ENCODE measurements around the gene PCDHGA7. TPM values are rescaled to one million over a fixed set of nuclear protein-coding genes. Genes with fewer than 3 reads are reported as not detected.
"Not testable (repeated sequence)": the region's sequence is repeated elsewhere in the genome, so short reads cannot be mapped to it uniquely, and the experiment has no call there.

Gene PCDHGA7
- total RNA-seq, 4 donors from 2014 or later: 5.1 to 9.8 (median 7.8) TPM

DNA sequence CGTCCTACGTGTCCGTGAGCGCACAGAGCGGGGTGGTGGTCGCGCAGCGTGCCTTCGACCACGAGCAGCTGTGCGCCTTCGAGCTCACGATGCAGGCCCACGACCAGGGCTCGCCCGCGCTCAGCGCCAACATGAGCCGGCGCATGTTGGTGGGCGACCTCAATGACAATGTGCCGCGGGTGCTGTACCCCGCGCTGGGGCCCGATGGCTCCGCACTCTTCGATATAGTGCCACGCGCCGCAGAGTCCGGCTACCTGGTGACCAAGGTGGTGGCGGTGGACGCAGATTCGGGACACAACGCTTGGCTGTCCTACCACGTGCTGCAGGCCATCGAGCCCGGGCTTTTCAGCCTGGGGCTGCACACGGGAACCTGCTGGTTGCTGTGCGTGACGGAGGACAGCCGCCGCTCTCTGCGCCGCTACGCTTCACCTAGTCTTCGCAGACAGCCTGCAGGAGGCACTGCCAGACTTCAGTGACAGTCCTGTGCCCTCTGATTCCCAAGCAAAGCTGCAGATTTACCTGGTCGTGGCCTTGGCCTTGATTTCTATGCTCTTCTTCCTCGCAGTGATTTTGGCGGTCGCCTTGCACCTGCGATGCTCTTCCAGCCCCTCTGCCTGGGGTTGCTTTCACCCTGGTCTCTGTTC is 45.4 kb downstream of the PCDHGA7 start:
- 47 to 52% methylated on average over 26 to 31 of the region's 53 CpGs for WGBS, 2 donors
- intact Hi-C loops (cut with DNase I): no loop called here

DNA sequence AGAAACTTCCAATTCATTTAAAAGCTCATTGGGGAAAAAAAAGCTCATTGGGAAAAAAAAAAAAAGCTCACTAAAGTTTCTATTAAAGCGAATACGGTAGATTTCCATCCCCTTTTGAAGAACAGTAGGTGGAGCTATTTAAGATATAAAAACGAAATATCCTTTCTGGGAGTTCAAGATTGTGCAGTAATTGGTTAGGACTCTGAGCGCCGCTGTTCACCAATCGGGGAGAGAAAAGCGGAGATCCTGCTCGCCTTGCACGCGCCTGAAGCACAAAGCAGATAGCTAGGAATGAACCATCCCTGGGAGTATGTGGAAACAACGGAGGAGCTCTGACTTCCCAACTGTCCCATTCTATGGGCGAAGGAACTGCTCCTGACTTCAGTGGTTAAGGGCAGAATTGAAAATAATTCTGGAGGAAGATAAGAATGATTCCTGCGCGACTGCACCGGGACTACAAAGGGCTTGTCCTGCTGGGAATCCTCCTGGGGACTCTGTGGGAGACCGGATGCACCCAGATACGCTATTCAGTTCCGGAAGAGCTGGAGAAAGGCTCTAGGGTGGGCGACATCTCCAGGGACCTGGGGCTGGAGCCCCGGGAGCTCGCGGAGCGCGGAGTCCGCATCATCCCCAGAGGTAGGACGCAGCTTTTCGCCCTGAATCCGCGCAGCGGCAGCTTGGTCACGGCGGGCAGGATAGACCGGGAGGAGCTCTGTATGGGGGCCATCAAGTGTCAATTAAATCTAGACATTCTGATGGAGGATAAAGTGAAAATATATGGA is 48.0 kb downstream of the PCDHGA7 start, which contains the start of gene PCDHGA12:
Gene PCDHGA12, plus strand, starts transcription at position 176 of the 782 bp plus-strand sequence. Its CDS starts 253 bp downstream, at position 429.
- no peaks in the 10 kb centered on the region for H3K4me1 ChIP-seq
- H3K27ac ChIP-seq: no peak within 1 kb of the TSS
- no peak within 1 kb of the TSS for H3K4me3 ChIP-seq (replicated peaks in 1 of 3)
- DNase-seq: peak; percentile 59 to 61
- no peaks in the 10 kb centered on the region for H3K27me3 ChIP-seq
- H3K9me3 ChIP-seq: no peaks in the 10 kb centered on the region
- TF ChIP-seq, protein P1, sequence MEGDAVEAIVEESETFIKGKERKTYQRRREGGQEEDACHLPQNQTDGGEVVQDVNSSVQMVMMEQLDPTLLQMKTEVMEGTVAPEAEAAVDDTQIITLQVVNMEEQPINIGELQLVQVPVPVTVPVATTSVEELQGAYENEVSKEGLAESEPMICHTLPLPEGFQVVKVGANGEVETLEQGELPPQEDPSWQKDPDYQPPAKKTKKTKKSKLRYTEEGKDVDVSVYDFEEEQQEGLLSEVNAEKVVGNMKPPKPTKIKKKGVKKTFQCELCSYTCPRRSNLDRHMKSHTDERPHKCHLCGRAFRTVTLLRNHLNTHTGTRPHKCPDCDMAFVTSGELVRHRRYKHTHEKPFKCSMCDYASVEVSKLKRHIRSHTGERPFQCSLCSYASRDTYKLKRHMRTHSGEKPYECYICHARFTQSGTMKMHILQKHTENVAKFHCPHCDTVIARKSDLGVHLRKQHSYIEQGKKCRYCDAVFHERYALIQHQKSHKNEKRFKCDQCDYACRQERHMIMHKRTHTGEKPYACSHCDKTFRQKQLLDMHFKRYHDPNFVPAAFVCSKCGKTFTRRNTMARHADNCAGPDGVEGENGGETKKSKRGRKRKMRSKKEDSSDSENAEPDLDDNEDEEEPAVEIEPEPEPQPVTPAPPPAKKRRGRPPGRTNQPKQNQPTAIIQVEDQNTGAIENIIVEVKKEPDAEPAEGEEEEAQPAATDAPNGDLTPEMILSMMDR (IDR thresholded peaks at IDR 0.05): peak in 4 of 6 experiments; percentile 26 to 59 (median 43)
- no peak for TF ChIP-seq POLR2A (IDR thresholded peaks at IDR 0.05)
- H3K36me3 ChIP-seq: no peaks in the 10 kb centered on the region
- WGBS, 2 donors: 14 to 15% methylated on average over 33 of the region's 33 CpGs
- intact Hi-C loops (cut with DNase I): no loop called here

More for the DNA sequence above, 45.4 kb downstream of the PCDHGA7 start:
- H3K9me3 ChIP-seq: no peaks in the 10 kb centered on the region
- H3K4me1 ChIP-seq: no peaks in the 10 kb centered on the region
- H3K27me3 ChIP-seq: no peaks in the 10 kb centered on the region
- no peak overlapping the region for H3K27ac ChIP-seq
- TF ChIP-seq, protein P1 (IDR thresholded peaks at IDR 0.05): no peak
- no peak for TF ChIP-seq POLR2A (IDR thresholded peaks at IDR 0.05)
- H3K36me3 ChIP-seq: no peaks in the 10 kb centered on the region
- no peak for DNase-seq
- no peak overlapping the region for H3K4me3 ChIP-seq (replicated peaks in 1 of 3)

DNA sequence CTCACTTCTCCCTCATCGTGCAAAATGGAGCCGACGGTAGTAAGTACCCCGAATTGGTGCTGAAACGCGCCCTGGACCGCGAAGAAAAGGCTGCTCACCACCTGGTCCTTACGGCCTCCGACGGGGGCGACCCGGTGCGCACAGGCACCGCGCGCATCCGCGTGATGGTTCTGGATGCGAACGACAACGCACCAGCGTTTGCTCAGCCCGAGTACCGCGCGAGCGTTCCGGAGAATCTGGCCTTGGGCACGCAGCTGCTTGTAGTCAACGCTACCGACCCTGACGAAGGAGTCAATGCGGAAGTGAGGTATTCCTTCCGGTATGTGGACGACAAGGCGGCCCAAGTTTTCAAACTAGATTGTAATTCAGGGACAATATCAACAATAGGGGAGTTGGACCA is 48.7 kb downstream of the PCDHGA7 start:
- no peak for DNase-seq
- intact Hi-C loops (cut with DNase I): no loop called here
- no peaks in the 10 kb centered on the region for H3K4me1 ChIP-seq
- no peaks in the 10 kb centered on the region for H3K36me3 ChIP-seq
- TF ChIP-seq, protein P1 (IDR thresholded peaks at IDR 0.05): no peak
- TF ChIP-seq POLR2A (IDR thresholded peaks at IDR 0.05): no peak
- no peaks in the 10 kb centered on the region for H3K27me3 ChIP-seq
- no peaks in the 10 kb centered on the region for H3K9me3 ChIP-seq
- 14 to 16% methylated on average over 36 to 37 of the region's 37 CpGs for WGBS, 2 donors
- H3K27ac ChIP-seq: no peak overlapping the region
- no peak overlapping the region for H3K4me3 ChIP-seq (replicated peaks in 1 of 3)

DNA sequence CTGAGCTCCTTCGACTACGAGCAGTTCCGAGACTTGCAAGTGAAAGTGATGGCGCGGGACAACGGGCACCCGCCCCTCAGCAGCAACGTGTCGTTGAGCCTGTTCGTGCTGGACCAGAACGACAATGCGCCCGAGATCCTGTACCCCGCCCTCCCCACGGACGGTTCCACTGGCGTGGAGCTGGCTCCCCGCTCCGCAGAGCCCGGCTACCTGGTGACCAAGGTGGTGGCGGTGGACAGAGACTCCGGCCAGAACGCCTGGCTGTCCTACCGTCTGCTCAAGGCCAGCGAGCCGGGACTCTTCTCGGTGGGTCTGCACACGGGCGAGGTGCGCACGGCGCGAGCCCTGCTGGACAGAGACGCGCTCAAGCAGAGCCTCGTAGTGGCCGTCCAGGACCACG is 49.8 kb downstream of the PCDHGA7 start:
- H3K4me1 ChIP-seq; H3K27ac ChIP-seq; H3K9me3 ChIP-seq; H3K36me3 ChIP-seq; H3K27me3 ChIP-seq; DNase-seq; H3K4me3 ChIP-seq (replicated peaks in 1 of 3); intact Hi-C loops (cut with DNase I): not testable (repeated sequence)
- 23 to 25% methylated on average over 6 to 28 of the region's 38 CpGs for WGBS, 2 donors

DNA sequence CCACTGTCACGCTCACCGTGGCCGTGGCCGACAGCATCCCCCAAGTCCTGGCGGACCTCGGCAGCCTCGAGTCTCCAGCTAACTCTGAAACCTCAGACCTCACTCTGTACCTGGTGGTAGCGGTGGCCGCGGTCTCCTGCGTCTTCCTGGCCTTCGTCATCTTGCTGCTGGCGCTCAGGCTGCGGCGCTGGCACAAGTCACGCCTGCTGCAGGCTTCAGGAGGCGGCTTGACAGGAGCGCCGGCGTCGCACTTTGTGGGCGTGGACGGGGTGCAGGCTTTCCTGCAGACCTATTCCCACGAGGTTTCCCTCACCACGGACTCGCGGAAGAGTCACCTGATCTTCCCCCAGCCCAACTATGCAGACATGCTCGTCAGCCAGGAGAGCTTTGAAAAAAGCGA is 50.2 kb downstream of the PCDHGA7 start:
- DNase-seq; H3K27ac ChIP-seq; H3K4me3 ChIP-seq (replicated peaks in 1 of 3); H3K9me3 ChIP-seq; H3K36me3 ChIP-seq; H3K27me3 ChIP-seq; intact Hi-C loops (cut with DNase I); H3K4me1 ChIP-seq: not testable (repeated sequence)
- WGBS, 2 donors: 26% methylated on average over 8 to 12 of the region's 29 CpGs

DNA sequence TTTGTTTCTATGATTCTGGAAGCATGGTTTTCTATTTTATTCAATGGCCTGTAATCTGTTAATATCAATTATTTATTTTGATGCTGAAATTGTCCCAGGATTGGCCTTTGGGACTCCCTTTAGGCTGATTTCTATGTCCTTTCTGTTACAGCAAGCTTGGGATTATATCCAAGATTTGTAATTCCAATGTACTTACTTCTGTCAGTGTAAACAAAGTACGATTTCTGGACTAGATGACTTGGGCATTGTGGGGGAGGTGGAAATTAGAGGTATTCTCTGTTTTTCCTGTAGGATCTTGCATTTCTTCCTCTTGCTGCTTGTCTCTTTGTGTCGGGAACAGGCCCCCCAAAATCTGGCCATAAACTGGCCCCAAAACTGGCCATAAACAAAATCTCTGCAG is 51.5 kb downstream of the PCDHGA7 start:
- DNase-seq: no peak
- Histone ChIP-seq H3K27ac (no peak overlapping the region), H3K36me3 (no peaks in the 10 kb centered on the region), H3K4me1 (no peaks in the 10 kb centered on the region), H3K27me3 (no peaks in the 10 kb centered on the region), H3K4me3 (replicated peaks in 1 of 3) (no peak overlapping the region), H3K9me3 (no peaks in the 10 kb centered on the region)
- TF ChIP-seq POLR2A (IDR thresholded peaks at IDR 0.05): no peak
- TF ChIP-seq, protein P1 (IDR thresholded peaks at IDR 0.05): no peak
- intact Hi-C loops (cut with DNase I): no loop called here
- 75 to 90% methylated on average over 2 of the region's 2 CpGs for WGBS, 2 donors

Measured in thyroid gland (tissue), 4 donors.